ENCODE results near the gene BAIAP2. TPM values are rescaled to one million over a fixed set of nuclear protein-coding genes. Genes with fewer than 3 reads are reported as not detected.

Gene BAIAP2
- total and polyA plus RNA-seq, 2 of the 13 experiments (the other 11 are each of a cell fraction or from before 2014, with no cell fraction given), result 22.5 to 24.0 TPM

DNA sequence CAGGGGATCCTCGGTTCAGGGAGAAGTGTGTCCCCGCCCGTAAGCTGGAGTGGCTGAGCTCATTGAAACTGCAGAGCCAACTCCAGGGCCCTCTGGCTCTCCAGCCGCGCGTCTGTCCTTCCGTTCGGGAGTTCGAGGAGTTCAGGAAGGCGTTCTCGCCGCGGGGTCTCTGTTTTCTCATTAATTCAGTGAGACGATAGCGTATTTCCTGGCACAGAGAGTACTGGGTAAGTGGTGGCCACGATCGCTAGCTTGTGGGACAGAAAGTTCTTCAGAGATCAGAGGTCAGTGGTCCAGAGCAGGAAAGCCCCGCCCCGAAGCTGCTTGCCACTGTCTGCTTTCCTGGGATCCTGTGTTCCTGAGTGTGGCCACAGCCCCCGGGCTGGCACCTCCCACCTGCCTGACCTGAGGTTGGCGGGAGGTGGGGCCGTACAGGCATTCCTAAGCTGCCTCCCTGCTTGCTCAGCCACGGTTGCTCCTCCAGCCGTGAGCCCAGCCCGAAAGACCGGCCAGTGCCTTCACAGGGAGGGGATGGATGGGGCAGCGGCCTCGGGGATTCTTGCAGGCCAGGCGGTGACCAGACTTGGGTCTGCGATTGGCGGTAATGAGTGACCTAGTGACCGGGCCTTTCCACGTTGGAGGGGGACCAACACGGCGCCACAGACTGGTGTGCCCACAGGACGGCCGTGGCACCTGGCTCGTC is 8.9 kb downstream of the BAIAP2 start (continued):
- TF ChIP-seq, protein P1, sequence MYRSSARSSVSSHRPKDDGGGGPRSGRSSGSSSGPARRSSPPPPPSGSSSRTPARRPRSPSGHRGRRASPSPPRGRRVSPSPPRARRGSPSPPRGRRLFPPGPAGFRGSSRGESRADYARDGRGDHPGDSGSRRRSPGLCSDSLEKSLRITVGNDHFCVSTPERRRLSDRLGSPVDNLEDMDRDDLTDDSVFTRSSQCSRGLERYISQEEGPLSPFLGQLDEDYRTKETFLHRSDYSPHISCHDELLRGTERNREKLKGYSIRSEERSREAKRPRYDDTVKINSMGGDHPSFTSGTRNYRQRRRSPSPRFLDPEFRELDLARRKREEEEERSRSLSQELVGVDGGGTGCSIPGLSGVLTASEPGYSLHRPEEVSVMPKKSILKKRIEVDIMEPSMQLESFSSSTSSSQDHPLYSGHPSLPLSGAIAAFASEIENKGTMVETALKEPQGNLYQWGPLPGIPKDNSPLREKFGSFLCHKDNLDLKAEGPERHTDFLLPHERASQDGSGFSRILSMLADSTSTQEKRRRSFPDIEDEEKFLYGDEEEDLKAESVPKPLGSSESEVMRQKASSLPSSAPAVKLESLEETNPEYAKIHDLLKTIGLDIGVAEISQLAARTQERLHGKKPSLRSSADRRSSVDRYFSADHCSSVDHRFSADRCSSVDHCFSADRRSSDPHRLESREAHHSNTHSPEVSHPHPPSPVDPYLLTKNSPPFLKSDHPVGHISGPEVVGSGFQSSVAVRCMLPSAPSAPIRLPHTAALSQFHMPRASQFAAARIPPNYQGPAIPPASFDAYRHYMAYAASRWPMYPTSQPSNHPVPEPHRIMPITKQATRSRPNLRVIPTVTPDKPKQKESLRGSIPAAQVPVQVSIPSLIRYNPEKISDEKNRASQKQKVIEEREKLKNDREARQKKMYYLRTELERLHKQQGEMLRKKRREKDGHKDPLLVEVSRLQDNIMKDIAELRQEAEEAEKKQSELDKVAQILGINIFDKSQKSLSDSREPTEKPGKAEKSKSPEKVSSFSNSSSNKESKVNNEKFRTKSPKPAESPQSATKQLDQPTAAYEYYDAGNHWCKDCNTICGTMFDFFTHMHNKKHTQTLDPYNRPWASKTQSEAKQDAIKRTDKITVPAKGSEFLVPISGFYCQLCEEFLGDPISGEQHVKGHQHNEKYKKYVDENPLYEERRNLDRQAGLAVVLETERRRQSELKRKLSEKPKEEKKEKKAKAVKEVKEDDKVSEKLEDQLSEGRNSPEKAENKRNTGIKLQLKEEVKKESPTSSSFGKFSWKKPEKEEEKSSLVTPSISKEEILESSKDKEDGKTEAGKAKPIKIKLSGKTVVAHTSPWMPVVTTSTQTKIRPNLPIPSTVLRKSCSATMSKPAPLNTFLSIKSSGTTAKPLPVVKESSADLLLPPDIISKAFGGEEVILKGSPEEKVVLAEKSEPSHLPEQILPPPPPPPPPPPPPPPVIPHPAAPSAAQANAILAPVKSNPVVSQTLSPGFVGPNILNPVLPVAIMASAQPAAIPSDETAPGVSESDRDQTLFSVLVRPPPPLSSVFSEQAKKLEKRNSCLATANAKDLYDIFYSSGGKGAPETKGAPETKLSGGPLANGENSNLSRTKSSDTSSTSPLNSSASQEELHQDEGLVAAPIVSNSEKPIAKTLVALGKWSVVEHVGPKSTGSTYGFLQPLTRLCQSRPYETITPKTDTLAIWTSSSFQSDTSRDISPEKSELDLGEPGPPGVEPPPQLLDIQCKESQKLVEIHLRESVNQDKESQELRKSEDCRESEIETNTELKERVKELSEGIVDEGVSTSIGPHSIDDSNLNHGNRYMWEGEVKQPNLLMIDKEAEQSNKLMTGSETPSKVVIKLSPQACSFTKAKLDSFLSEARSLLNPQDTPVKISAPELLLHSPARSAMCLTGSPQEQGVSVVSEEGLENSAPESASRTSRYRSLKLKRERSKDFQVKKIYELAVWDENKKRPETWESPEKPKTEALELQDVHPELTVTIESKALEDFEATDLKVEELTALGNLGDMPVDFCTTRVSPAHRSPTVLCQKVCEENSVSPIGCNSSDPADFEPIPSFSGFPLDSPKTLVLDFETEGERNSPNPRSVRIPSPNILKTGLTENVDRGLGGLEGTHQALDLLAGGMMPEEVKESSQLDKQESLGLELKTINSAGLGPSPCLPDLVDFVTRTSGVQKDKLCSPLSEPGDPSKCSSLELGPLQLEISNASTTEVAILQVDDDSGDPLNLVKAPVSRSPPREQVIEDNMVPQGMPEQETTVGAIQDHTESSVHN (CRISPR knock-in tag; IDR thresholded peaks at IDR 0.05), result peak; percentile 79; the same call in 1 of the 2 replicates
- no peak for TF ChIP-seq ZZZ3 (CRISPR knock-in tag; IDR thresholded peaks at IDR 0.05; ENCODE audit: borderline replicate concordance)
- TF ChIP-seq ZNF552 (CRISPR knock-in tag; IDR thresholded peaks at IDR 0.05; ENCODE audit: borderline replicate concordance), result no peak
- TF ChIP-seq HMG20A (CRISPR knock-in tag; IDR thresholded peaks at IDR 0.05; ENCODE audit: borderline replicate concordance), result 0 out of 2 replicates have a peak, but pooled peaks have one; percentile 25
- TF ChIP-seq ZNF850 (CRISPR knock-in tag; conservative IDR thresholded peaks at IDR 0.05), result no peak
- no peak for TF ChIP-seq ZC3H4 (CRISPR knock-in tag; IDR thresholded peaks at IDR 0.05; ENCODE audit: borderline replicate concordance)
- no peak for TF ChIP-seq ARNT (IDR thresholded peaks at IDR 0.05)
- TF ChIP-seq, protein P2, sequence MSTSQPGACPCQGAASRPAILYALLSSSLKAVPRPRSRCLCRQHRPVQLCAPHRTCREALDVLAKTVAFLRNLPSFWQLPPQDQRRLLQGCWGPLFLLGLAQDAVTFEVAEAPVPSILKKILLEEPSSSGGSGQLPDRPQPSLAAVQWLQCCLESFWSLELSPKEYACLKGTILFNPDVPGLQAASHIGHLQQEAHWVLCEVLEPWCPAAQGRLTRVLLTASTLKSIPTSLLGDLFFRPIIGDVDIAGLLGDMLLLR (CRISPR knock-in tag; IDR thresholded peaks at IDR 0.05), result no peak
- TF ChIP-seq ZNF530 (CRISPR knock-in tag; IDR thresholded peaks at IDR 0.05; ENCODE audit: low read depth), result no peak
- peak; percentile 92 for TF ChIP-seq ZNF792 (CRISPR knock-in tag; IDR thresholded peaks at IDR 0.05)
- no peak for TF ChIP-seq SNRNP70 (IDR thresholded peaks at IDR 0.05; ENCODE audit: low read depth, low read length)
- peak; percentile 70; the same call in 1 of the 2 replicates for TF ChIP-seq ZSCAN29 (CRISPR knock-in tag; conservative IDR thresholded peaks at IDR 0.05)
- TF ChIP-seq ZNF788 (CRISPR knock-in tag; IDR thresholded peaks at IDR 0.05; ENCODE audit: borderline replicate concordance), result no peak
- peak; percentile 60; the same call in 1 of the 2 replicates for TF ChIP-seq PHF8 (CRISPR knock-in tag; IDR thresholded peaks at IDR 0.05)
- TF ChIP-seq ZNF343 (CRISPR knock-in tag; IDR thresholded peaks at IDR 0.05), result peak; percentile 89
- TF ChIP-seq BRCA1 (CRISPR knock-in tag; IDR thresholded peaks at IDR 0.05), result peak; percentile 16; the same call in 1 of the 2 replicates
- no peak for TF ChIP-seq ZNF33B (CRISPR knock-in tag; IDR thresholded peaks at IDR 0.05)
- no peak for TF ChIP-seq MTA3 (CRISPR knock-in tag; IDR thresholded peaks at IDR 0.05)
- TF ChIP-seq GABPB1 (CRISPR knock-in tag; IDR thresholded peaks at IDR 0.05), result no peak; the same call in 1 of the 2 replicates
- TF ChIP-seq, protein P3, sequence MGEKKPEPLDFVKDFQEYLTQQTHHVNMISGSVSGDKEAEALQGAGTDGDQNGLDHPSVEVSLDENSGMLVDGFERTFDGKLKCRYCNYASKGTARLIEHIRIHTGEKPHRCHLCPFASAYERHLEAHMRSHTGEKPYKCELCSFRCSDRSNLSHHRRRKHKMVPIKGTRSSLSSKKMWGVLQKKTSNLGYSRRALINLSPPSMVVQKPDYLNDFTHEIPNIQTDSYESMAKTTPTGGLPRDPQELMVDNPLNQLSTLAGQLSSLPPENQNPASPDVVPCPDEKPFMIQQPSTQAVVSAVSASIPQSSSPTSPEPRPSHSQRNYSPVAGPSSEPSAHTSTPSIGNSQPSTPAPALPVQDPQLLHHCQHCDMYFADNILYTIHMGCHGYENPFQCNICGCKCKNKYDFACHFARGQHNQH (CRISPR knock-in tag; IDR thresholded peaks at IDR 0.05), result peak; percentile 50; the same call in 1 of the 2 replicates
